Stimulated activated CD4-positive, alpha-beta T cell treated with anti-CD3 and anti-CD28 coated beads, Interleukin-4, amount 100 ng/mL, for 48 hours (primary cell): ENCODE data around the gene MICAL2.

Source experiments
- DNase-seq, 2 donors: peaks; one replicate each; pipeline ENCODE4 v3.0.0-alpha.2; 2020; ENCODE audit warnings: low read depth in 2 of 2

The MICAL2 gene

DNA sequence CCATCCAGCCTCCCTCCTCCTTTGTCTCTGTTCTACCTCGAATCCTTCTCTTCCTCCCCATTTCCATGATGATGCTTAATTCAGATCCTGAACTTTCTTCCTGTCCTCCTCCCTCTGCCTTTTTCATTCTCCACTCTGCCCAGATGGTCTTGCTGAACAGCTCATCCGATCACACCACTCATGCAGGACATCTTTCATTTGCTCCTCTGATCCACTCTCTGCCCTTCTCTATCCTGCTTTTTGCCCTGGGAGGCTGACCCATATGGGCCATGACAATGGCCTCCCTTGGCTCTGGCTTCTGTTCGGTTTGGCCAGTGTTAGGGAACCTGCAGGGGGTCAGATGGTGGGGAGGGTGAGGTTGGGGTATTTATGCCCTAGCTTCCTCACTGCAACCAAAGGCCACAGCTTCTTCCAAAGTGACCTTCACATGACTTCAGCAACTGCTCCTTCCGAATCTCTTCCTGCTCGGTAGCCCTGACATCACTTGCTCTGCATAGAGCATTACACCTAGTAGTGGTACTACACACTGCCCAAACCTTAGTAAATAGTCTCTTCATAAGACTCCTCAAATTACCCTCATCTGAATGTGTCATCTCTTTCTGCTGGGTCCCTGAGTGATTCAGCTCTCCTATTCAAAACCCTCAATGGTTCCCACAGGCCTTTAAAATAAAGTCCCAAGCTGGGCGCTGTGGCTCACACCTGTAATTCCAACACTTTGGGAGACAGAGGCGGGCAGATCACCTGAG is 32.7 kb upstream of the MICAL2 start:
- no peak for DNase-seq

DNA sequence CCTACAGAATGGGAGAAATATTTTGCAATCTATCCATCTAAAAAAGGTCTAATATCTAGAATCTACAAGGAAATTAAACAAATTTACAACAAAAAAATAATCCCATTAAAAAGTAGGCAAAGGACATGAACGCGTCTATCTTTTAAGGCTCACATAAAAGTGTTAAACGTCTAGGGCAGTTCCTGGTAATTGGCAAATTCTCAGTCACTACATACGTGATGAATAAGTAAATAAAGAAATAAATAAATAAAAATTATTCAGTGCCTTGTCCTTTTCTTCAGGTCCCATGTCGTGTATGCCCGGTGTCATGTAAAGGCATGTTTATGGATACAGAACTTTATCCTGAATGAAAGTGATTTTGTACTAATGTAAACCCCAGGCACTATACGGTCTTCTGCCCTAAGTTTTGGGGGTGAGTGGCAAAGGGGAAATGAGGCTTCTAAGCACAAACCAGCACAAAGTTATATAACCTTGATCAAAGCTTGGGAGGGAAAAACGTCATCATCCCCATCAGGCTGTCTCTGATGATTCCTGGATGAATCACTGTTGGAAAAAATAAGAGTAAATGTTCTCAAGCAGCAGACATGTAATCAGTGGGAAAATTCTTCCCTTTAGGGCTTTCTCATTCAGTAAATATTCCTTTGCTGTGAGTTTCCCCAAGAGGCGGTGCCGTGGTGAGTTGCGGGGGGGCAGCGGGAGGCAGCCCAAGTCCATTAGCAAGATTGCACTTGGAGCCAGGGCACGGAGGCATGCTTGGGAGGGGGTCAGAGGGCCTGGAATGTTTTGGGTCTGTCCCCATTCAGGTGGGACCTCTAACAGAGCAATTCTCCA is 30.4 kb upstream of the MICAL2 start:
- no peak for DNase-seq

DNA sequence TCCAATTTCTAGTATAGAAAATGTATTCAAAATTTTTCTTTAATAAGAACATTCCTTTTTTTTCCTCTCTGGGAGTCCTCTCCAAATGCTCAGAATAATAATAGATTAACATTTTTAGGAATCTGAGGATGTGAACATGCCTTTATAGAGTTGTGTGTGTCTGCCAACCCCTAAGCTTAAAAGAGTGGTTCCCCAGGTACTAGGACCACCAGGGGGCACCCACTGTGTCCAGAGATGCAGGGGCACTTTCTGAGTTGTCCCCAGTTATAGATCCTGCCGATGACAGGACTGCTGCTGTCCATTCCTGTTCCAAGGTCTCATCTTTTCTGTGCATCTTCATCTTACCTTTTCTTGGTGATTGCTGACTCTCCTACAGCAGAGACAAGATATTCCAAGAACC is 27.0 kb upstream of the MICAL2 start:
- DNase-seq = no peak

DNA sequence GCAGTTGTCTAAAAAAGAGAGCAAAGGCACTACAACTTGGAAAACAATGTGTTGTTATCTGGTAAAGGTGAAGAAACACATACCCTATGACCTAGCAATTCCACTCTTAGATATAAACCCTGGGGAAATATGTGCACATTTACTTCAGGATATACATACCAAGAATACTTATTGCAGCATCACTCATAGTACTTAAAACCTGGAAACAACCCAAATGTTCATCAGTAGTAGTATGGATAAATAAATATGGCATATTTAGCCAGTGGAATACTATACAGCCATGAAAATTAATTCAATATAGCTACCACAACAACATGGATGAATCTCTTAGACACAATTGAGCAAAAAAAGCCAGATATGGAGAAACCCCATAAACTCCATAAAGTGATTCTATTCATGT is 26.1 kb upstream of the MICAL2 start:
- DNase-seq = no peak

DNA sequence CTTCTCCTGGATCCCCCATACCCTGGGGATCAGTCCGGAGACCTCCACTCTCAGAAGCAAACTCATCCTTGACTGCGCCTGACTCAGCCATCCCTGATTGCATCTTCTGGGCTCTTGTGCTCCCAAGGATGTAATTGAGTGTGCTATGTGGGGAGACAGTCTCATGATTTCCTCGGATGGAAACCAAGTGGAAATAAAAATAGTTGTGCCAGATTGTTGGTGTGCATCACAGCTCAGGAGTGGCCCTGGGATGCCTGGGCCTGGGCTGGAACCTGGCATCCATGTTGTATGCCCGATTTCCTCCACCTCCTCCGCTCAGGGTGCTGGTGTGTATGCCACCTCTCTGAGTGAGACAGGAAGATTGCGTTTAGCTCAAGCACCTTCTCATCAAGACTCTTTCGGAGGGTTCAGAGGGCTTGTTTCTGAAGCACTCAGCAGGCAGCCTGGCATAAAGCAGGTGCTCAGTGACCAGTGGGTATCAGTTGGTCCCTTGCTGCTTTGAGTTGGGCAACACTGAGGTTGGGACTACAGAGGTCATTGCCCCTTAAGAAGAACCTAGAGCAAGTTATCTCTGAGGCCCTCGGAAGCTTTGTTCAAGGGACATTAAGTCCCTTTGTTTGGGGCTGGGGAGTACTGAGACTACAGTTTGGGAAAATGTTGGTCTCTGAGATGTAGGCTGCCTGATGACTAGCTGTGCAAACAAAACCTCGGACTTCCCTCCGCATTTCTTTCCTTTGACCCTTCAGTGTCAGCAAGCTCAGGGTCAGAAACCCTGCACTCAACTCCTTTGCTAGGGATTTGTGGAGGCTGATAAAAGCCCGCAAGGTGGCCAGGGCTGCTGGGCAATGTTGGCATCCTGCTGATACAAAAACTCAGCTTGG is 24.8 kb upstream of the MICAL2 start:
- DNase-seq = no peak

DNA sequence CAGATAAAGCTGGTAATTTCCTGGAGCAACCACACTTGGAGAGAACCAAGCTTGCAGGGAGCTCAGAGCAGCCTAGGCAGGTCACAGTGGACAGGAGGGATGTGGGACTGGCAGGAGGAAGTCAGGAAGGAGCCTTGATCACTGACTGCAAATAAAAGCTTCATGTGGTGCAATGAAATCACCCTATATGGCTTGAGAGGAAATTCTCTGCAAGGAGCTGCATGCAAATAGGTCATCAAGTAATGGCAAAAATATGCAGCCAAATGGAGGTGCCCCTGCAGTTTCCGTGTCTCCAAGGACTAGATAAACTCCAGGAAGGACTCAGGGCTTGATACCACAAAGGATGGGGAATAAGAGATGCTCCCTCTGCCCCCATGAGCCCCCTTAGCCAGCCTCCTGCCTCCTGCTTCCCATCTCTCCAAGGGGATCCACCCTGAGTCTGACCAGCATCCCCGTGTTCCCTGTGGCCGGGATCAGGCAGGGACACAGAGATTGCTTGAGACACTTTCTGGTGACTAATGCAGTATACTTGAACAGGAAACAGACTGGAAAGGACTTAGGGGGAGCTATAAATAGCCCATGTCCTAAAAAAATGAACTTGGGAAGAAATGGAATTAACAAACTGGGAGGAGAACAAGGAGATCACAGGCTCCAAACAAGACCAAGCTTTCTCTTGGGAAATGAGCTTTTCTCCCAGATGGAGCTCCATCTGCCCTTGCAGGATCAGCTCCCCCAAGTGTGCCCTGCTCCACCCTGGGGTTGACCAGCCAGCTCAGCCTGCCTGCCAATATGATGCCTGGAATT is 23.9 kb upstream of the MICAL2 start:
- no peak for DNase-seq

DNA sequence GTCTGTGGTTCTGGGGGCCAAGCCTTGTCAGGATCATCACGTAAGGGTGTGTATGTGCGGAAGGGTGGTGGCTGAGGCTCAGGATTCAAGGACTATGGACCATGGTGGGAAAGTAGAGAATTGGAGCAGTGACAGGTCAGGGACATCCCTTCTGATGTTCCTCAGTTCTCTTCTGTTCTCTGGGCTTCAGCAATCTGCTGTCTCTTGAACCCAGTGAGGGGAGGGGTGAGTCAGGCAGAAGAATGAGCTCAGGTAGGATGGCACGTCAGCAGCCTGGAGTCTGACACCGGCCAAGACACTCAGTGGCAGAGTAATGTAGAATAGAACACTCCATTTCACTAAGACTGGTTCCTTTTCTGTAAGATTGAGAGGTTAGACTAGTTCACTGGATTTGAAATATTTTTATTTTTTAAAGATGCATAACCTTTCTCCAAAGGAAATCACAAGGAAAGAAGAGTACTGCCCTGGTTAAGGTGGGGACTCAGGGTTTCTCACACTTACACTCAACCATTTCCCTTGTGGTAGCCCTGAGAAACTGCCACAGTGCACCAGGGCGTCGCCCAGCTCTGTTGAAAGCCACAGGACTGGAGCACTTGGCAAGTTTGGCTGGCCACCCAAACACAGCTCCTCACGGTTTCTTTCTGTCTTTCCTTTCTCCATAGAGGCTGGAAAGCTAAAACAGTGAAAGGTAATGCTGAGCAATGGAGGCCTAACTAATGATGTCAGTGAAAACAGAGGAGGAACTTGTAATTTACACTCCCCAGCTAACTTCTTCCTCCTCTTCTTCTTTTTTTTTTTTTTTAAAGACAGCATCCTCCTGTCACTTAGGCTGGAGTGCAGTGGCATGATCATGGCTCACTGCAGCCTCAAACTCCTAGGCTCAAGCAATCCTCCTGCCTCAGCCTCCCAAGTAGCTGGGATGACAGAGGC is 23.1 kb upstream of the MICAL2 start:
- DNase-seq = no peak

DNA sequence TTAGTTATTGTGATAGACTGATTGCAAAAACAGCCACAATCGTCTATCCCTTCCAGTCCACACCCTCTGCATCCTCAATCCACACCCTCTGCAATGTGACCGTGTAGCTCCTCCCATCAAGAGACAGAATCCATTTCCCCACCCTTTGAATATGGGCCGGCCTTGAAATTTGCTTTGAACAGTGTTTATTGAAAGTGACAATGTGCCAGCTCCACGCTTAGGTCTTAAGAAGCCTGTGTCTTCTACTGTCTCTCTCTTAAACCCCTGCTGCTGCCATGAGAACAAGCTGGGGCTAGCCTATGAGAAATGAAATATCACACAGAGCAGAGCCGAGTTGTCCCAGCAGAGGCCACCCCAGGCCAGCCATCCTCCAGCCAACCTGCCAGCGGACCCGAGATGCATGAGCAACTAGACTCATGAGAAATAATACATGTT is 22.3 kb upstream of the MICAL2 start:
- DNase-seq = no peak

DNA sequence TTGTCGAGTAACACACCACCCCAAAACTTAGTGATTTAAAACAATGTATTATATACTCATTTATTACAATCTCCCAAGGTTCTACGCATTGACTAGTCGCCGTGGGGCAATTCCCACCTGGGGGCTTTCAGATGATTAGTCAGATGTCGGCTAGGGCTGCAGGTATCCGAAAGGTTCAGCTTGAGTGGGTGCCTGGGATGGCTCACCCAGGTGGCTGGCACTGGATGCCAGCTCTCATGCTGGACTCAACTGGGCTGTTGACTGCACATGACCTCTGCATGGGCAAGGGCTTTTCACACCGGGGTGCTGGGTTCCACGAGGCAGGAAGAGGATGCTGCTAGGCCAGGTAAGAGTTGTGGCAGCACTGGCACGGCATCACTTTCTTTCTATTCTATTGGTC is 21.9 kb upstream of the MICAL2 start:
- DNase-seq = no peak

DNA sequence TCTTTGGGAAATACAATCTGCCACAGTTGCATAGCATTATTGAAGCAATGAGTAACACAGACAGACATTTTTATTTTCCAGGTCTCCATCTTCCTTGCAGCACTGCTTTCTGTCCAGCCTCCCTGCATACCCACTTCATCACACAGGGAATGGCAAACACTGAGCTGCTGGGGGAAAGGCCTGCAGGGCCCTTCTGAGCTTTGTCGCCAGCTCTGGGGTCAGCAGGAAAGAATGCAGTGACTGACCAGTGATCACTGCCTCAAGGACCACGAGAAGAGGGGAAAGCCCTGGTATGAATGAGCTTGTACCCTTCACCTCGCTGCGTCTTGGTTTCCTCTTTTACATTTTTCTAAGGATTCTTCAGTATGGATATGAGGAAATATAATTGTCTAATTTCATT is 21.3 kb upstream of the MICAL2 start:
- no peak for DNase-seq

DNA sequence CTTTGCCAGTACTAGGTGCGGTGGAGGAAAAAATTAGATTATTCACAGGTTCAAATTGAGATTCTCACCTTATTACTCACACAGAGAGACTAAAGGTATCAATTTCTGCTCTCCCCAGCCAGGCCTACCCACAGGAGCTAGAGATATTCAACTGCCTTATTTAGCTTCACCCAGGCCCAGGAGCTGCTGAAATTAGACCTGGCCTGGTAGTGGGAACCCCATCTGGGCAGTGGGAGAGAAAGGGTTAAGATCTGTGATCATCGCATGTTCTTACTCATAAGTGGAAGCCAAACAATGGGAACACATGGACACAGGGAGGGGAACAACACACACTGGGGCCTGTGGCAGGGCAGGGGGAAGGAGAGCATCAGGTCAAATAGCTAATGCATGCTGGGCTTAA is 20.9 kb upstream of the MICAL2 start:
- no peak for DNase-seq

DNA sequence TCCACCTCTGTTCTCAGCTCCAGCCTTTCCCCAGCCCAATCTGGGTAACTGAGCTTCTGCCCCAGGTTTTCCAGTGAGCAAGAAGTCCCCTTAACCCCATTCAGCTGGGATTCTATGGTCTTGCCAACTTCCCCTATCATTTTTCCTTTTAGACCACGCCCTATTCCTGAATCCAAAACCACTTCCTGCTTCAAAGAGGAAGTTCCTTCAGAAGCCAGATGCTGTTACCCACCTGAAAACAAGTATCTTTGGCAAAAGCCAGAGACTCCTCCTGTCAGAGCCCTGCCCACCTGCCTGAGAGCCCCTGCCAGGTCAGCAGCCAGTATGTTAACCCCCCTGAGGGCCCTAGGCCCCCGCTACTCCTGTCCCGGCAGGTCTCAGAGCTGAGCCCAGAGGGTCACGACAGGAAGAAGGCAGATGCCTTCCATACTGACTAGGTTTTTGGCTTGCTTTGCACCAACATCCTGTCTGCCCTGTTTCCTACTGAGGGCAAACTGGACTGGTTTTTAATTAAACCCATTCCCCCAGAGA is 20.3 kb upstream of the MICAL2 start:
- DNase-seq = no peak

DNA sequence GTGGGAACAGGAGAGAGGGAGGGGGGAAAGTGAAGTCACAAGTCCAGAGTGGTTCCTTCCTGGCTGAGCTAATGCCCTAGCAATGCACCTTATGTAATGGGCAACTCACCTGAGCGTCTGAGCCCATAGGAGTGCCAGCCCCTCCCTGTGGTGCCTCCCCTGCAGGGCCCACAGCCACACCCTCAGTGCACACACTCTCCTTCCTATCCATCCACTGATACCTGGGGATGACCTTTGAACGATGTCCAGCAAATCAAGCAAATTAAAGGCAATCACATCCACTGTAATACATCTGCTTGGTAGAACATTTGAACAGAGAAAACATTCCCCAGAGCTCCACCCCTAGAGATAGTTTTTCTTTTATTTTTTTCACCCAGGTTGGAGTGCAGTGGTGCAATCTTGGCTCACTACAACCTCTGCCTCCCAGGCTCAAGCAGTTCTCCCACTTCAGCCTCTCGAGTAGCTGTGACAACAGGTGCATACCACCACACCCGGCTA is 19.6 kb upstream of the MICAL2 start:
- DNase-seq = no peak

DNA sequence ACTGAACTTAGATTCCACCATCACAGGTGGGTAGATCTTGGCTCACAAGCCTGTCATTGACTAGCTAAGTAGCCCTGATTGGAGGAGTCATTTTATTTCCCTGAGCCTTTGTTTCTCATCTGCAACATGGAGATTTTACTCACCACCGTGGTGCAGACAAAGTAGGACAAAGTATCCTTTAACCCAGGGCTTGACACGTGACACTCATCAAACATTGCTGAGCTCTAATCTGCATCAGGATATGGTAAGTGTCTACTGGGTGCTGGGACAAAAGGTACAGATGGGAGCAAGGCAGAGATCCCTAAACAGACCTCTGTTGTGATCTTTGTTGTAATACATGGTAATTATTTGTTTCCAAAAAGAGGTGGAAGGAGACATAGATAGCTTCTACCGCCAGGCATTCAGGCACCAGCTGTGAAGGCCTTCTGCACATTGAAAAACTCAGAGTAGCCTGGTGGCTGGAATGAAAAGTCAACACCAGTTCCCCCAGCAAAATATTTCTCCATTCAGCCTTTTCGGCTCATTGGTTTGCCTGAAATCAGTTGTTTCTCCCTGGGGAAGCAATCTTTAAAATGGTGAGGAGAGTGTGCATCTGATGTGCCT is 18.3 kb upstream of the MICAL2 start:
- no peak for DNase-seq

DNA sequence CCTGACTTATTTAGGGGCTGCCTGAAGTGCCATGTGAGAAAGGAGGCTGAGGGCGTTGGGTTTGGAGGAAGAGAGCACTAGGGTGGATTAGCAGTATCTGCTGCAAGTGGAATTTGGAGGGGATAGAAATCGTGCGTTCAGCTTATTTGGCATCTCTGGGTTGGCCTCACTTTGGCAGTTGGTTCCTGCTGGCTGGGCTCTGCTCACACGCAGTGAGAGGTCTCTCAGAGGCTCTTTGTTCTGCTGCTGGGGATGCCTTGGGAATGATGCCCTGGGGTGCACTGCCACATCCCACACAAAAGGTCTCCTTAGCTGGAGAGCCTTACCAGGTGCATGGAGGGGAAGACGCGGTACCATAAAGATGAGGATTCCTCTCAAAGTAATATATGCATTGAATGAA is 17.7 kb upstream of the MICAL2 start:
- DNase-seq = no peak

DNA sequence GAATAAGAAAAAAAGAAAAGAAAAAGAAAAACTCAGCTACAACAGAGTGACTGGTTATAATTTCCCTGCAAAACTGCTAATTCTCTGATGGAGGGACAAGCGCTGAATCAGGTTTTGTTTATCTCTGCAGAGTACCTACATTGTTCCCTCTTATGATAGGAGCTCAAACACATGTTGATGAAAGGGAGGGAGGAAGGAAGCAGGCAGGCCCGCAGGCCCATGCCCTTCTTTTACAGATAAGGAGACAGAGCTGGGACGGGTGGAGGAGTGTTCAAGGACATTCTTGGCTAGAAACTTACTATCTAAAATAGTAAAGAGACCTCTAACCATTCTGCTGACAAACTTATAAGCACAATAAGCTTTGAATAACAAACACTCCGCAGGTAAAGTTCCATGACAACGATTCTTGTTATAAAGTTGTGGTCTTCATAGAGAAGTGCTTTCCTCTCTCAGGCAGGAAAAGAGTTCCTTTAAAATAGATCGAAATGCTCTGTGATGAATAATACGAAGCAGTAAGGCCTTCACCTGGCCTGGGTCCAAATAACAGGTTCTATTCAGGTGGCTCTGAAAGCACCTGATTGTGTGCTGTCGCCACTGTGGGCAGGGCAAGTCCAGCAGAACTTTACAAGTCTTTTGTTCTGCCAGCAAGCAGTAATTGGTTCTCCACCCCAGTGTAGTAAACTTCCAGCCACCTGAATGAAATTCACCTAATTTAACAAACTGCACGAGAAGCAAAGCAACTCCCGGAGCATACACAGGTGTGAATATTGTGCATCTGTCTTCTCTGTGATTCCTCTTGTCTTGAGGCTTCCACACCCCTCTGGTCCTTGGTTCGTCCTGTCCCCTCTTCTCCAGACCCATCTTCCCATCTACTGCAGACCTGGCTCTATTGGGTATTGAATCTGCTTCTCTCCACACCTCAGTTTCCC is 15.3 kb upstream of the MICAL2 start:
- no peak for DNase-seq

DNA sequence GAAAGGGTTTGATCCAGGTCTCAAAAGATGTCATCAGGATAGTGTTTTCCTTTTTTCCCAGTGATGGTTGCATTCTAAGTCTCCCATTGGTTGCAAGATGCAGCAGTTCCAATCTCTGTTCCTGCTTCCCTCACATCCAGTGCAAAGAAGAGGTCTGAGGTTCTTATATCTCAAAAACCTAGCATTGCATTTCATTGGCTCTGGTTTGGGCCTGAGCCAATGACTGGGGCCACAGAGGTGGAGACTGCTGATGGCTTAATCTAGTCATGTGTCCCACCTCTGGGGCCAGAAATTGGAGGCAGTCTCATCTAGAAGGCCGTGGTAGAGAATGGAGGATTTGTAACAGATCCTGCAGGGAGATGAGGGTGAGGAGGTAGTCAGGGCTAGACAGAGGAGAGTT is 13.2 kb upstream of the MICAL2 start:
- DNase-seq = no peak

DNA sequence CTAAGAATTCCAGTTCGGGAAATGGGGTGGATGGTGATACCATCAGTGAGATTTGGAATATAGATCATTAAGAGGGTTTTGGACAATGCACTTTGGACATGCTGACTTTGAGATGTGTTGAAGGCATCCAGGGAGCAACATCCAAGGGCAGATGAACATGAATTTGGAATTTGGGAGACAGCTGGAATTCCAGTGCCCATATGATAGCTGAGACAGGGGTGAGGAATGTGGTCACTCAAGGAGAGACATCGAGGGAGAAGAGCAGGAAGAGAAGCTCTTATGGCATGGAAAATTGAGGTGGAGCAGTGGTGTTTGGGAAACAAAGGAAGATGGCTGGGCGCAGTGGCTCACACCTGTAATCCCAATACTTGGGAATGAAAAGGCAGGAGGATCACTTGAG is 11.8 kb upstream of the MICAL2 start:
- no peak for DNase-seq
